ENCODE measurements around the gene TMEM40.
"Not testable (repeated sequence)": the region's sequence is repeated elsewhere in the genome, so short reads cannot be mapped to it uniquely, and the experiment has no call there.

Gene TMEM40

GRCh38 chr3:12777171-12777570 lies 18.1 kb upstream of the TMEM40 start:
- DNase-seq: no peak

DNA sequence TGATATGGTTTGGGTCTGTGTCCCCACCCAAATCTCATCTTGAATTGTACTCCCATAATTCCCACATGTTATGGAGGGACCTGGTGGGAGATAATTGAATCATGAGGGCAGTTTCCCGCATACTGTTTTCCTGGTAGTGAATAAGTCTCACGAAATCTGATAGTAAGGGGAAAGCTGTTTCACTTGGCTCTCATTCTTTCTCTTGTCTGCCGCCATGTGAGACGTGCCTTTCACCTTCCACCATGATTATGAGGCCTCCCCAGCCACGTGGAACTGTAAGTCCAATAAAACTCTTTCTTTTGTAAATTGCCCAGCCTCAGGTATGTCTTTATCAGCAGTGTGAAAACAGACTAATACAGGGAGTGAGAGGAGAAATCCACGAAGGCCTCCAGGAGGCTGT lies 16.9 kb upstream of the TMEM40 start:
- DNase-seq: not testable (repeated sequence)

GRCh38 chr3:12775226-12775625 lies 16.2 kb upstream of the TMEM40 start:
- no peak for DNase-seq

DNA sequence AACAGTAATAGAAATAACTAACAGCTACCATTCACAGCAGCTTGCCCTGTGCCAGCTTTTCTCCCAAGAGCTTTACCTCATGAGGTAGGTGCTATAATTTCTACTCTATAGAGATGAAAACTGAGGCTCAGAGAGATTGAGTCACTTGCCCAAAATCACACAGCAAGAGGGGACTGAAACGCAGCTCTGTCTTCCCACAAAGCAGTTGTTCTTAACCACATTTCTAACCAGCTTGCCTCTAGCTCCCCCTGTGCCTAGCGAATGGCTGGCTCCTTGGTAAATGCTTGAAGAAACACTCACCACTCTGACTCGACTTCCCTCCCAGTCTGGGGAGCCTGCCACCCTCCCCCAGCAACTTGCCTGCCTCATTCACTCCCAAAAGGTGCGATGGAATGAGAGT lies 15.6 kb upstream of the TMEM40 start:
- no peak for DNase-seq

GRCh38 chr3:12773710-12774086 lies 14.6 kb upstream of the TMEM40 start:
- no peak for DNase-seq

GRCh38 chr3:12773030-12773709 lies 14.1 kb upstream of the TMEM40 start:
- no peak for DNase-seq

- DNase-seq: no peak
Observed at GRCh38 chr3:12772462-12772861, 13.4 kb upstream of the TMEM40 start.

DNA sequence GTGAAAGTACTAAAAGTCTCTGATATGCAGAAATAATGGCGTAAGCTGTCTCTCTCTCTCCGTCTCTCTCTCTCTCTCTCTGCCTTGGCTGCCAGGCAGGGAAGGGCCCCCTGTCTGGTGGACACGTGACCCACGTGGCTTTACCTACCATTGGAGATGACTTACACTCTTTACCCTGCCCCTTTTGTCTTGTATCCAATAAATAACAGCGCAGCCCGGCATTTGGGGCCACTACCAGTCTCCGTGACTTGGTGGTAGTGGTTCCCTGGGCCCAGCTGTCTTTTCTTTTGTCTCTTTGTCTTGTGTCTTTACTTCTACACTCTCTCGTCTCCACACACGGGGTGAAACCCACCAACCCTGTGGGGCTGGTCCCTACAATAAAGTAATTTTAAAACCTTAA lies 12.2 kb upstream of the TMEM40 start:
- no peak for DNase-seq

- DNase-seq: no peak
Observed at GRCh38 chr3:12769761-12770160, 10.7 kb upstream of the TMEM40 start.

DNA sequence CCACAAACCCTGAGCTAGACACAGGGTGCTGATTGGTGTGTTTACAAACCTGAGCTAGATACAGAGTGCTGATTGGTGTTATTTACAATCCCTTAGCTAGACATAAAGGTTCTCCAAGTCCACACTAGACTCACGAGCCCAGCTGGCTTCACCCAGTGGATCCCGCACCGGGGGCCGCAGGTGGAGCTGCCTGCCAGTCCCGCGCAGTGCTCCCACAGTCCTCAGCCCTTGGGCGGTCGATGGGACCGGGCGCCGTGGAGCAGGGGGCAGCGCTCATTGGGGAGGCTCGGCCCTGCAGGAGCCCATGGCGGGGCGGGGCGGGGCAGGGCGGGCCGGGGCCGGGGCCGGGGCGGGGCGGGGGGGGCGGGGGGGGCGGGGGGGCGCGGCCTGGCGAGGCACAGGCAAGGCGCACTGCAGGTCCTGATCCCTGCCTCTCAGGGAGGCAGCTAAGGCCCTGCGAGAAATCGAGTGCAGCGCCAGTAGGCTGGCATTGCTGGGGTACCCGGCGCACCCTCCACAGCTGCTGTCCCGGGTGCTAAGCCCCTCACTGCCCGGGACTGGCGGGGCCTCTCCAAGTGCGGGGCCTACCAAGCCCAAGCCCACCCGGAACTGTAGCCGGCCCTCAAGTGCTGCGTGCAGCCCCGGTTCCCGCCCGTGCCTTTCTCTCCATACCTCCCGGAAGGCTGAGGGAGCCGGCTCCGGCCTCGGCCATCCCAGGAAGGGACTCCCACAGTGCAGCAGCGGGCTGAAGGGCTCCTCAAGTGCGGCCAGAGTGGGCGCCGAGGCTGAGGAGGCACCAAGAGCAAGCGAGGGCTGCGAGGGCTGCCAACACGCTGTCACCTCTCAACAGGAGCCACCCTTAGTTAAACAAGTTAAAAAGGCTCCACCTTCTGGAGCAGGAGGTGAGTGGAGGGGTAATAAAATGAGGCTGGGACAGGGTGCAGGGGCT lies 9.8 kb upstream of the TMEM40 start:
- DNase-seq: no peak

- DNase-seq: no peak
Observed at GRCh38 chr3:12766541-12766940, 7.5 kb upstream of the TMEM40 start.

DNA sequence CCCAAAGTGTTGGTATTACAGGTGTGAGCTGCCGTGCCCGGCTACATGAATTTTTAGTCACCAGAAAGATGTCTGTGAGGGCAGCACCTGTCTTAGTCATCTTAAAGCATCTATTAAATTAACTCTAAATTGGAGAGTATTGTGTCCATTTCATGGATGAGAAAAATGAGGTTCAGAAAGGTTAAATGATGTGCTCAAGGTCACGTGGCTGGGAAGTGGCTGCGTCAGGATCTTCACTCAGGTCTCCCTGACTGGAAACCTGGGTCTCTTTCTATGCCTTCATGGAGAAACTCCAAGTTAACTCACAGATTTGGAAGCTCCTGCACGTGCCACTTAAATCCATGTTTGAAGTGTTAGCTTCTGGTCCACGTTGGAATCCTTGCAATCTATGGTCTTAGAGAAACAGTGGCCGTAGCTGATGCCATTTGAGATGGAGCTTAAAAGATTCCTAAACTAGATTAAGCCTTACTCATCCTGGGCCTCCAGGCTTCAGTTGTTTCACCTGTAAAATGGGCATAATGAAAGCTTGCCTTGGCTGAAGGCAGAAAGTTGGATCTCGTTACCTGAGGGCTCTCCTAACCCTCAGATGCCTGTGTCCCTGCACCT lies 5.2 kb upstream of the TMEM40 start:
- no peak for DNase-seq

DNA sequence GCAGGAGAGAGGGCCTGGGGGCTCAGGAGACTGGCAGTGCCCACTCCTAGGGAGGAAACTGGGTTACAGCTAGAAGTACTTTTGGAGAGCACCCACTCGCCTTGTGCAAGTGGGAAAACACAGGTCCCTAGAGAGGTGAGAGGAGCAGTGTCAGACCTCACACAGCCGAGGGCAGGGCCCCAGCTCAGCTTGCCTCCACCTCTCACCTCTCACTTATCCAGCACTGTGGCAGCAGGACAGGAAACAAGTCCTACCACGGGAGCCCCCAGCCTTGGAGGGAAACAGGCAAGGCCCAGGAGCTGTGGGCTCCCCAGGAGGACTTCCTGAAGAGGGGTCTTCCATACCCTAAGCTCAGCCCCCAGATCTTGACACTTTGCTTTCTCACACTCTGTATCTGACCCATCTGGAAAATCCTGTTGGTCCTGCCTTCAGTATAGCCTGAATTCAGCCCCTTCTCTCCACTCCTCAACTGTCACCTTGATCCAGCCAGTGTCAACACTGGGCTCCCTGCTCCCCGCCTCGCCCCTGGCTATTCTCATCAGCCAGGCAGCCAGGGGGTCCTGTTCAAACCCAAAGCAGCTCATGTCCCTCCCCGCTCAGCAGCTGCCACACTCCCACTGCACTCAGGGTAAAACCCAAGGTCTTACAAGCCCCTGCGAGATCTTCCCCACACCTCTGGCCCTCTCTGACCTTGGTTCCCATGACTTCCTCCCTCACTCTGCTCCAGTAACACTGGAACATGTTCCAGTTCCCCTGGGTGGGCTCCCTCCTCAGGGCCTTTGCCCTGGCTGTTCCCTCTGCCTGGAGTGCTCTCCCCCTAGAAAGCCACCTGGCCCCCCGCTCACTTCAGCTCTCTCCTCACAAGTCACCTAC lies 870 bp upstream of the TMEM40 start:
- DNase-seq: no peak

GRCh38 chr3:12758025-12758781 lies 856 bp downstream of the TMEM40 start:
- DNase-seq: no peak

DNA sequence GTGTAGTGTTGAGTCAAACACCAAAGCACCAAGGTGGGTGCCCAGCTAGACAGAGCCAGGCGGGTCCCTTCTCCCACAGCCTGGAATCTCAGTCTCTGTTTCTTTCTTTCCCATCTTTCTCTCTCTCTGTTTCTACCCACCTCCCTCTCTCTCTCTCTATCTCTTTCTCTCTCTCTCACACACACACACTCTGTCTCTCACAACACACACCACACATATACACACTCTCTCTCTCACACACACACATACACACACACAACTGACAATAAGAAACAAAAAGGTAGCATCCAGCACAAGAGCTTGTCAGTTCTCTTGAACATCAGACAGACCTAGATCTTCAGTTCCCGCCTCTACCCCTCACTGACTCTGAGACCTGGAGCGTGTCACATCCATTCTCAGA lies 2.4 kb downstream of the TMEM40 start:
- DNase-seq: no peak

DNA sequence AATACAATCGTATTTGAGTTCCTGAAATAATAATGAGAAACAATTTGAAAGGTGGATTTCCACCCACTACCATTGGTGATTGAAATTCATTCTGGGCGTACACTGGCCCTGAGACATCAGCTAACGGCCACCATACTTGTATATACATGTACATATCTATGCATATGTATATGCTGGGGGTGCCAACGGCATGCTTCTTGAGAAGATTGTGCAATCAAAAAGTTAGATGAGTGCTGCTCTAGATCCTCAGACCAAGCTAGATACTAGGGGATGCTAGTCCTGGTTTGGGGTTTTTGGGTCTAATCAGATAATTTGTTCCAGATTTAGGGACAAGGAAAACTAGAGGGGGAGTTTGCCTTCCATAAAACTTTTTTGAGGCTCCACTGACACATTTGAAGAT lies 2.9 kb downstream of the TMEM40 start:
- DNase-seq: no peak

DNA sequence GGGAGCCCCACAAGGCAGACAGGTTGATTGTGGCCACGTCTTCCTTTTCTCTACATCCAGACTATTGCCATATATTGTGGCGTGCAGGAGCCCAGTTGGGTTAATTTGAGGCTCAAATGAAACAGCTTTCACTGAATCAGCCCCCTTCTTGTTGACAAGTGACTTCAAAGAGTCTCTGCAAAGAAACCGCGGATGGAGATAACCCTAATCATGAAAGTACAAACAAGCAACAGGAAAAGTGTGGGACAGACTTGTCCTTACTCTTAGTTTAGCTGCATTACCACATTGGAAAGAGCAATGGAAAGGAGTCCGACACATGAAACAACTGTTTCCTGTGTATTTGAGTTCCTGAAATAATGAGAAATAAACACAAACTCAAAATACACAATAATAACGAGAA lies 3.3 kb downstream of the TMEM40 start:
- DNase-seq: no peak

GRCh38 chr3:12754313-12754712 lies 4.7 kb downstream of the TMEM40 start:
- no peak for DNase-seq

DNA sequence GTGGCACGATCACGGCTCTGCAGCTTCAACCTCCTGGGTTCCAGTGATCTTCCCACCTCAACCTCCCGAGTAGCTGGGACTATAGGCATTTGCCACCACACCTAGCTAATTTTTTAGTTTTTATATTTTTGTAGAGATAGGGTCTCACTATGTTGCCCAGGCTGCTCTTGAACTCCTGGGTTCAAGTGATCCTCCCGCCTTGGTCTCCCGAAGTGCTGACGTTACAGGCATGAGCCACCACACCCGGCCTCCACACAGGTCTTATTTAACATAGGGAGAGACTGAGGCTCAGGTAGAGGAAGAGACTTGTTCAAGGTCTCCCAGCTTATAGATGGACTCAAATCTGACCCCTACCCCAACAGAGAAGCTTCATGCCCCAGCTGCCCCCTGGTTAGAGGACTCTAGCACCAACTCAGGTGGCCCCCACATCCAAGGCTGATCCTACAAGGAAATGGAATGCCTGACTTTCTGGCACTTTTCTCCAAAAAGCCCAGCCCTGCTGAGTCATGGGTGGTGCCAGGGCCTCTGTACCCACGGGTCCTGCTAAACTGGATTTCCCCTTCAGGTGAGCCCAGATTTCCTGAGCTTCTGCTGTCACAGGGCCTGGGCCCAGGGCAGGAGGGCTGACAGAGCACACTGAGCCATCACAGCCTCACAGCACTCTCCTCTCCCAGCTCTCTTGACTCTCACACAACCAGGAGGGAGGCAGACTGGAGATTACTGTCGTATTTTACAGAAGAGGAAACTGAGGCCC lies 5.6 kb downstream of the TMEM40 start:
- DNase-seq: no peak

- no peak for DNase-seq
Observed at GRCh38 chr3:12752809-12753208, 6.2 kb downstream of the TMEM40 start.
